Medulla oblongata (tissue), 1 donor: ENCODE results near the gene SLF2.

Source experiments
- DNase-seq: peaks from one replicate; pipeline ENCODE4 v3.0.0-alpha.2; 2015; ENCODE audit errors: extremely low spot score

Gene SLF2

DNA sequence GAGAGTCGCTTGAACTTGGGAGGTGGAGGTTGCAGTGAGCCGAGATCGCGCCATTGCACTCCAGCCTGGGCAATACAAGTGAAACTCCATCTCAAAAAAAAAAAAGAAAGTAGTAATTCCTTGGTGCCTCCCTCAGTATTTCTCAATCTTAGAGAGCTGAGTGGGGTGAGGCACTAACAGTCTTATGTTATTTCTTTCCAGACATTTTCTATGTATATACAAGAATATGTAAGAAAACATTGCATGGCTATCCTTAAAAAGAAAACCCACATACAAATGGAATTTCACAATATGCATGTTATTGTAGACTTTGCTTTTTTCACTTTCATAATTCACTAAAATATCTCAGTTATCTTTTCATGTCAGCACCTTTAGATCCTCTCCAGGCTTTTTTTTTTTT, 13.6 kb upstream of the SLF2 start:
- DNase-seq: no peak

GRCh38 chr10:100901051-100901450, 11.7 kb upstream of the SLF2 start:
- no peak for DNase-seq

DNA sequence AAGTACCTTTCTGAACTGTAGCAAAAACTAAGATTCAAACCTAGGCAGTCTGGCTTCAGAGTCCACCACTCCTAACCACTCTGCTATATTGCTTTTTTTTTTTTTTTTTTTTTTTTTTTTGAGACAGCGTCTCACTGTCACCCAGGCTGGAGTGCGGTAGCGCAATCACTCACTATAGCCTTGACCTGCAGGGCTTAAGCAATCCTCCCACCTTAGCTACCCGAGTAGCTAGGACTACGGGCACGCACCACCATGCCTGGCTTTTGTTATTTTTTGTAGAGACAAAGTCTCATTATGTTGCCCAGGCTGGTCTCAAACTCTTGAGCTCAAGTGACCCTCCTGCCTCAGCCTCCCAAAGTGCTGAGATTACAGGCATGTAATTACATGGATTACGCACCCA, 10.1 kb upstream of the SLF2 start:
- no peak for DNase-seq

DNA sequence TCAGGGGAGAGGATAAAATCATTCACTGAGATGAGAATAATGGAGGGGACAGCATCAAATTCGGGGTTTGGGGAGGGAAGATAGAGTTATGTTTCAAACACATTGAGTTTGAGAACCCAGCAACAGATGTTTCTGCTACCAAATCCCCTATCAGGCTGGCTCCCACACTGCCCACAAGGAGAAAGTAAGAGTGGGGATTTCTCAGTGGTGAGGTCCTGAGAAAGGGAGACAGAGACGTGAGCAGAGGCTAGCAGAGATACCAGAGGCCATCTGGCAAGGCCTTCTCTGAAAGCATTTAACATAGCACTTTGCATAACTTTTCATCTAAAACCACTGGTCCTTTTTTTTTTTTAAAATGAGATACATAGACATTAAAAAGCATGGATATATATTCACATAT, 7.8 kb upstream of the SLF2 start:
- no peak for DNase-seq

DNA sequence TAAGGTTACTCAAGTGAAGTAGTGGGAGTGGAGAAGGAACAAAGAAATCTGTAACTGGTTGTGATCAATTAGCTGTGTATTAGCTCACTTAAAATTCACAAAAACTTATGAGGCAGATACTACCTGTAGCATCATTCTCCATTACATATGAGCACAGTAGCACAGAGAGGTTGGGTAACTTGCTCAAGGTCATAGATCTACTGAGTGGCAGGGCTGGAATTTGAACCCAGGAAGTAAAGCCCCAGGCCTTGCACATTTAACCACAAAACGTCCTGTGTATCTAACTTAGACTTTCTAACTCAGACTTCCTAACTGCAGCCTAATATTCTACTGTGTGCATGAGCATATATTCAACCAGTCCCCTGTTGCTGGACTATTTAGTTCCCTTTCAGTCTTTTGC, 5.6 kb upstream of the SLF2 start:
- DNase-seq: no peak

DNA sequence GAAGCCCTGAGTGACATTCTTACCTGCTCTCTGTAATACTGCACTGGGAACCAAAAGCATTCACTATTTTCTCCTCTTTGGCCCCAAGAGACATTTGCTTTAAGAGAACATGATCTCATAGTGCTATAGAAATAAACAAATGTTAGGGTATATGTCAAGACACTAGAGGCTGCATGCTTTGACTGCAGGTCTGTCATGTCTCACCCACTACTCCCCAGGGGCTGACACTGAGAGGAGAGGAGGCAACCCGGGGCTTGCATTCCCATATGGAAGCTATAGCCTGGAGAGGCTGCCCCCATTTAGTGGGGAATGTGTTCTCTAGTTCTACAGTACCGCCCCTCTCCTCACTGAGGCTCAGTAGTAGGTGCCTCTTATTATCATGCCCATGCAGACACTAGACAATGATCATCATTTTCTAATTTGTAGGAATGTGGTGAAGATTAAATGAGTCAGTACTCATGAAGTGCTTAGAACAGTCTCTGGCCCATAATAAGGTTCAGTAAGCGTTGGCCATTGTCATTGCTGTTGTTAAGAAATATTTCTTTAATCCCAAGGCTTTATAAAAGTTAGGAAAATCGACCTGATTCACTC, 4.9 kb upstream of the SLF2 start:
- DNase-seq: no peak

- DNase-seq: no peak
Measured at GRCh38 chr10:100908378-100908777, 4.4 kb upstream of the SLF2 start.

GRCh38 chr10:100909501-100910263, 3.1 kb upstream of the SLF2 start:
- no peak for DNase-seq

GRCh38 chr10:100911472-100911871, 1.3 kb upstream of the SLF2 start:
- DNase-seq: no peak

DNA sequence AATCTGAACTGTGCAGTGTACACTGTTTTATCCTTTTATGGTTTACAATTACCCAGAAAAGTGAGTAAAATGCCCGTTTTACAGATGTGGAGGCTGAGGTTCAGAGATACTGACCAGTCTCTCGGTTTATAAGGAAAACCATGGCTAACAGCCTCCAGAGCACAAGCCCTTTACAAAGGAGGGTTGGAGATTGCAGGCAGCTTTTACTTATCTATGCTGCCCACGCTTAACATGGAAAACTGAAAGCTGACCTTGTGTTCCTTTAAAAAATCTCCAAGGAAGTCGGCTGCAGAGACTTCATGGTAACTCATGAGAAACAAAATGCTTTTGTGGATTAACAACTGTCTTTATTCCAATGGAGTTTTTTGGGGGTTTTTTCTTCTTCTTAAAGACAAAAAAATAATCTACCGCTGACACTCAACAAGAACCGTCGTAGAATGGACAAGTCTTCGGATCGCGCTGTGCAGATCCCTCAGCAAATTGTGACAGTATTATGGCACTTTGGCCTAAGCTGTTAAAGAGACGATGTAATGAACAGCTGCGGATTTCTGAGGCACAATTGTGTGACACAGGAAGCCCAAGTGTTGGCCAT, 654 bp upstream of the SLF2 start:
- no peak for DNase-seq

GRCh38 chr10:100913470-100913865, 705 bp downstream of the SLF2 start:
- peak; percentile 29 for DNase-seq

DNA sequence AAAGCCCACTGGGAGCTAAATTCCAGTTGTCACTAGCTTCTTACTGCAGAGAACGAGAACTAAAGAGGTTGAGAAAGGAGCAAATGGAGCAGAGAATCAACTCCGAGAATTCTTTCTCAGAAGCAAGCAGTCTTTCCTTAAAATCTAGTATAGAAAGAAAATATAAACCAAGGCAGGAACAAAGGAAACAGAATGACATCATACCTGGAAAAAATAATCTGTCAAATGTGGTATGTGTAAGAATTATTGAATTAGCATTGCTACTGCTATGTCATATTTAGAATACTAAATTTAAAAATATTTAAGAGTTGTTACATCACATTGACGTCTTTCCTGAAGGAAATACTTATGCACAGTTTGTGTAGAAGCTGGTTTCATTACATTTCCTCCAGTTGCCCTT, 4.3 kb downstream of the SLF2 start:
- no peak for DNase-seq

GRCh38 chr10:100923580-100923979, 10.8 kb downstream of the SLF2 start:
- DNase-seq: no peak

DNA sequence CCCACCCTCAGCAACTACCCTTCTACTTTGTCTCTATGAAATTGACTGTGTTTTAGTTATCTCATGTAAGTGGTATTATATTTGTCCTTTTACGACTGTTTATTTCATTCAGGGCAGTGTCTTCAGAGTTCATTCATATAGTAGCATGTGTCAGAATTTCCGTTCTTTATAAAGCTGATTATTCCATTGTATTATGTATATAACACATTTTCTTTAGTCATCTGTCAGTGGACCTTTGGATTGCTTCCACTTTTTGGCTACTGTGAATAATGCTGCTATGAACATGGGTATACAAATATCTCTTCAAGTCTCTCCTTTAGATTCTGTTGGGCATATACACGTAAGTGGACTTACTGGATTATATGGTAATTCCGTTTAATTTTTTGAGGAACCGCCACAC, 14.5 kb downstream of the SLF2 start:
- DNase-seq: no peak

DNA sequence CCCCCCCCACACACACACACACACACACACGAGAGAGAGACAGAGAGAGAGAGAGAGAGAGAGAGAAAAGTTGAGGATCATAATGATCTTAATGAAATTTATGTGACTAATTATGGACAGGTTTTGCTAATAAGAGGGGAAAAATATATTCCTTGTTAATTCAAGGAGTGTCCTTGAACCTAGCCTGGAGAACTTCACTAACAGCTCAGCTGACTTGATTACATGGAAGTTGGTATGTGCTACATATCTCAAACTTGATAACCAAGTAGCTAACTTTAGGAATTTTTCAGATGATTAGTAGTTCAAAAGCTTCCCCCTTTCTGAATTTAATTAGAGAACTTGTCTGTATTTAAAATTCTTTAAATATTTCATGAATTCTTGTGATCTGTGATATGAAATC, 15.3 kb downstream of the SLF2 start:
- no peak for DNase-seq

GRCh38 chr10:100930368-100930767, 17.6 kb downstream of the SLF2 start:
- no peak for DNase-seq

- no peak for DNase-seq
Measured at GRCh38 chr10:100934084-100934659, 21.4 kb downstream of the SLF2 start.

DNA sequence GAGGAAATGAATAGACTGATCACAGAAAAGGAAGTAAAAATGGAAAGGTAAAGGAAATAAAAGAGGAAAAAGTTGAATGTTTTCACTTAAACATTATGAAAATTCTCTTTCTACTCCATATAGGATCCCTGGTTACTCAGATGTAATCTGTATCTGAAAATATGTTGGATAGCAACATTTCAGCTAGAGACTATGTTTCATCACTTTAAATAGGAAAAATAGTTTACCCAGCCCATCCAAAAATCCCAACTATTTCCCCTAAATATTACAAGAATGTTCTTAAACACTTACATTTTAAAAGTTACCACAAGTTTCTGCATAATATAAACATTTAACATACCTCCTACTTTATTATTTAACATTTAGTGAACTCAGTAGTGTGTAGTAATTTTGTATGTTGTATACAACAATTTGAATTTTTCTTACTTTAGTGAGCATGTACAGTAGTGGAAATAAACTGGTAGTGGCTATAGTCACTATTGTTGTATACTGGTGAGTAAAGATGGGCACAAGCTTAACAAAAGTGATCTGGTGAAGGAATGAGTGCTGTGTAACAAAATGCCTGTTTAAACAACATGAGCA, 27.1 kb downstream of the SLF2 start:
- no peak for DNase-seq

DNA sequence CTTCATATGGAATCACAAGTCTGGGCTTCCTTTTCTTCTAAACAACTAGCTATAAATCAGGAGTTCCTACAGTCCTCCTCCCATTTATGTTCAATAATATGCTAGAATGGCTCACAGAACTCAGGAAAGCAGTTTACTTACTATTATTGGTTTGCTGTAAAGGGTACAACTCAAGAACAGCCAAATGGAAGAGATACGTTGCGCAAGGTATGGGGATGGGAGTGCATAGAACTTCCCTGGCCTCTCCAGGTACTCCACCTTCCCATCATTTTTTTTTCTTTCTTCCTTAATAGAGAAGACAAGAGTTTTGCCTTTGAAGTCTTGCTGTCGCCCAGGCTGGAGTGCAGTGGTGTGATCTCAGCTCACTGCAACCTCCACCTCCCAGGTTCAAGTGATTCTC, 29.5 kb downstream of the SLF2 start:
- no peak for DNase-seq

- no peak for DNase-seq
Measured at GRCh38 chr10:100943508-100943907, 30.7 kb downstream of the SLF2 start.

DNA sequence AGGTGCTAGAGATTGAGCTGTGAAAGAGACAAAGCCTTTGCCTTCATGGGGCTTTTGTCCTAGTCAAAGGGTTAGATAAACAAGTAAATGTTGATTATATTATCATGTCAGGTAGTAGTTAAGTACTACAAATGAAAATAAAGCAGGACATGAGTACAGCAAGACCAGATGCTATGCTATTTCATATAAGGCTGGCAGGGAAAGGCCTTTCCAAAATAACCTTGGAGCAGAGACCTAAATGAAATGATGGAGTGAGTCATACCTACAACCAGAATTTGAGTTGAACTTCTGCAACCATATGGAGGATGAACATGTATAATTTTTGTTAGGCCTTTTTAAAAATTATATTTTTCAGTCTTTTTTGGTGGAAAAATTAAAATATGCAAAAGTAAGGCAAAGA, 33.0 kb downstream of the SLF2 start:
- DNase-seq: no peak

DNA sequence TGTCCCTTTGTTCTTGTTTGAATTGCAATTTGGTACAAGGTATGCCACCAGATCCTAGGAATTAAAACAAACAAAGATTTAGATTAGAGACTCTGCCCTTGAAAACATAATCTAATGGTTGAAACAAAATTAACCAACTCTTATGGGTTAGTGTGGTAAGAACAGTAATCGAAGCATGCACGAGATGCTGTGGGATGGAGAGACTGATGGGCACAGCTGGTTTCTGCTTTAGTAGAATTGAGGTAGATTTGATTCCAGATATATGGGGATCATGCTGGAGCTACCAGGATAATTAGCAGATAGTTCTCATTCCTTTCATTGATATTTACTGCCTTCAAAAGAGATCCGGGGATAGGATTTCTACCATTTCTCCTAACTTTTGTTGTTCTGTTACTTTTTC, 36.2 kb downstream of the SLF2 start:
- DNase-seq: no peak

- DNase-seq: no peak
Measured at GRCh38 chr10:100960251-100960650, 47.5 kb downstream of the SLF2 start.
